Gastrocnemius medialis (tissue), 4 donors: ENCODE data around the gene IFT57. TPM values are rescaled to one million over a fixed set of nuclear protein-coding genes. Genes with fewer than 3 reads are reported as not detected.

Experiments used
- ATAC-seq, 2 donors: fragments of 150-250 bp; one replicate each; pipeline ENCODE4 v1.9.1; 2016
- DNase-seq, 2 donors: peaks; one replicate each; pipeline ENCODE4 v3.0.0-alpha.2; 2019
- H3K27ac ChIP-seq, 4 donors: fragments of 200-600 bp; sonication (generic); 1 replicate in 1 of 4; 2 replicates in 3 of 4; pipeline ENCODE4 v1.5.1; 2016 to 2018; ENCODE audit warnings: mild to moderate bottlenecking in 2 of 4, moderate library complexity in 1 of 4
- H3K27me3 ChIP-seq, 3 donors: fragments of 200-600 bp; sonication (generic) in 2 of 3; 1 replicate in 1 of 3; 2 replicates in 2 of 3; pipeline versions ENCODE4 v1.5.1 to v1.6.0; 2016 to 2019; ENCODE audit warnings: mild to moderate bottlenecking in 1 of 3, moderate library complexity in 1 of 3
- H3K36me3 ChIP-seq, 2 donors: fragments of 200-600 bp; sonication (generic) in 1 of 2; one replicate each; pipeline ENCODE4 v1.5.1; 2017 to 2018
- H3K4me1 ChIP-seq, 2 donors: fragments of 200-600 bp; sonication (generic) in 1 of 2; one replicate each; pipeline ENCODE4 v1.5.1; 2016 to 2017; ENCODE audit warnings: mild to moderate bottlenecking in 2 of 2
- H3K4me3 ChIP-seq, 4 donors: fragments of 200-600 bp; sonication (generic) in 3 of 4; 1 replicate in 1 of 4; 2 replicates in 3 of 4; pipeline ENCODE4 v1.5.1; 2016 to 2019; ENCODE audit warnings: mild to moderate bottlenecking in 2 of 4
- H3K9me3 ChIP-seq, 3 donors: fragments of 200-600 bp; sonication (generic) in 2 of 3; 1 replicate in 1 of 3; 2 replicates in 2 of 3; pipeline ENCODE4 v1.5.1; 2016 to 2019
- POLR2A ChIP-seq, 2 donors: fragments of 450-650 bp; IDR thresholded peaks; one replicate each; pipeline ENCODE4 v1.6.1; 2017; ENCODE audit warnings: antibody characterized with exemption in 2 of 2, mild to moderate bottlenecking in 2 of 2, moderate library complexity in 2 of 2
- in situ Hi-C, 4 donors: fragments of 200-750 bp; cut with MboI; loops; one replicate each; pipeline versions ENCODE4 v1.15.0 to v1.8.0; 2017; ENCODE audit warnings: low sequenced_read_pairs in 4 of 4
- intact Hi-C: fragments of 100-400 bp; cut with DNase I; formaldehyde crosslinking; loops from one replicate; pipeline ENCODE4 v1.15.1; 2023; ENCODE audit warnings: low total_unique reads
- total RNA-seq, 4 donors: library from RNA; depleted of rRNA; stranded (reverse); fragments of >200 nt; gene quantifications; one replicate each; pipeline versions ENCODE4 v1.1.0 to v1.2.3, GENCODE V29; 2016
- TF ChIP-seq, protein P1 (sequence below), 5 experiments: fragments of 450-650 bp in 3 of 5; fragments of 200-600 bp in 2 of 5; sonication (generic) in 2 of 5; IDR thresholded peaks in 4 of 5; conservative IDR thresholded peaks in 1 of 5; 1 replicate in 4 of 5; 2 replicates in 1 of 5; pipeline ENCODE4 v1.5.1; 2016 to 2019; ENCODE audit warnings: antibody characterized with exemption in 5 of 5, mild to moderate bottlenecking in 3 of 5, moderate library complexity in 3 of 5

Gene IFT57
- total RNA-seq, 4 donors from 2014 or later: 7.2 to 18.5 (median 10.7) TPM

DNA sequence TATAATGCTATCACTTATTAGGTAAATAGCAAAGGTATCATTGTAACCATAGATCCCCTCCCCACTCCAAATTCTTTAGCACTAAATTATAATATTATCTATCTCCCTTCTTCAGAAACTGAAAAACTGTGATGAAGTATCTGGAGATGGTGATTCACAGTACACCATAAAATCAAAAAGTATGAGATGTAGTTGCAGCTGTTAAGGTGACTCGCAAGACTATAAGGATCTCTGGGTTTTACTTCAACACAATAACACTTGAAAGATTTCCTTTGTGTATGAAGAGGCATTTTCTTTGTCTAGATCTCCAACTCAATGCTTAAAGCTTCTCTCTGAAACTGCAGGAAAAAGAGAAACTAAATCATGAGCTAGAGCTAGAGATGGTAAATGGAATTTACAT lies 46.9 kb downstream of the IFT57 start:
- intact Hi-C loops: no loop called here
- no peaks in the 10 kb centered on the region for H3K27me3 ChIP-seq
- H3K4me3 ChIP-seq: no peak overlapping the region
- no peaks in the 10 kb centered on the region for H3K4me1 ChIP-seq
- no peak for DNase-seq
- no peaks in the 10 kb centered on the region for H3K9me3 ChIP-seq
- H3K27ac ChIP-seq: no peak overlapping the region
- no peaks in the 10 kb centered on the region for H3K36me3 ChIP-seq
- no peak for TF ChIP-seq POLR2A (IDR thresholded peaks at IDR 0.05)
- TF ChIP-seq, protein P1, sequence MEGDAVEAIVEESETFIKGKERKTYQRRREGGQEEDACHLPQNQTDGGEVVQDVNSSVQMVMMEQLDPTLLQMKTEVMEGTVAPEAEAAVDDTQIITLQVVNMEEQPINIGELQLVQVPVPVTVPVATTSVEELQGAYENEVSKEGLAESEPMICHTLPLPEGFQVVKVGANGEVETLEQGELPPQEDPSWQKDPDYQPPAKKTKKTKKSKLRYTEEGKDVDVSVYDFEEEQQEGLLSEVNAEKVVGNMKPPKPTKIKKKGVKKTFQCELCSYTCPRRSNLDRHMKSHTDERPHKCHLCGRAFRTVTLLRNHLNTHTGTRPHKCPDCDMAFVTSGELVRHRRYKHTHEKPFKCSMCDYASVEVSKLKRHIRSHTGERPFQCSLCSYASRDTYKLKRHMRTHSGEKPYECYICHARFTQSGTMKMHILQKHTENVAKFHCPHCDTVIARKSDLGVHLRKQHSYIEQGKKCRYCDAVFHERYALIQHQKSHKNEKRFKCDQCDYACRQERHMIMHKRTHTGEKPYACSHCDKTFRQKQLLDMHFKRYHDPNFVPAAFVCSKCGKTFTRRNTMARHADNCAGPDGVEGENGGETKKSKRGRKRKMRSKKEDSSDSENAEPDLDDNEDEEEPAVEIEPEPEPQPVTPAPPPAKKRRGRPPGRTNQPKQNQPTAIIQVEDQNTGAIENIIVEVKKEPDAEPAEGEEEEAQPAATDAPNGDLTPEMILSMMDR (IDR thresholded peaks at IDR 0.05 in 4 of 5, conservative IDR thresholded peaks at IDR 0.05 in 1 of 5): no peak
- ATAC-seq: no peak
- in situ Hi-C loops: no loop called here

DNA sequence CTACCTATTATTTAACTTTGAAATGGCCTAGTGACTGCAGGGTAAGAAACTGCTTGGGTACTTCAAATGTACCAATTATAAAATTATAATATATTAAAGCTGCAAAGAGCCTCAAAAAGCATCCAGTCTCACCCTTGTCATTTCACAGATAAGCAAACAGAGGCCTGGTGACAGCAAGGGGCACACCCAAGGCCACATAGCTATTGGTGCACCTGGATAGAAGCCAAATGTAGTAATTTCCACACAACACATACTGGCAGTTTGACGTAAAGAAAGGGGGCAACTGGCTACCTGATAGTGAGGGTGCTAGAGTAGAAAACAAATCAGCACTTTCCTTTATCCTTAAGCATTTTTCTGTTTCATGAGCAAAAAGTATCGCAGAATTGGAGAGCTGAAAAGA lies 51.1 kb downstream of the IFT57 start:
- no peaks in the 10 kb centered on the region for H3K36me3 ChIP-seq
- no peaks in the 10 kb centered on the region for H3K9me3 ChIP-seq
- H3K27me3 ChIP-seq: no peaks in the 10 kb centered on the region
- H3K4me1 ChIP-seq: no peaks in the 10 kb centered on the region
- intact Hi-C loops: no loop called here
- no peak for TF ChIP-seq POLR2A (IDR thresholded peaks at IDR 0.05)
- no peak overlapping the region for H3K27ac ChIP-seq
- in situ Hi-C loops: no loop called here
- H3K4me3 ChIP-seq: no peak overlapping the region
- DNase-seq (no peak), ATAC-seq (no peak)

DNA sequence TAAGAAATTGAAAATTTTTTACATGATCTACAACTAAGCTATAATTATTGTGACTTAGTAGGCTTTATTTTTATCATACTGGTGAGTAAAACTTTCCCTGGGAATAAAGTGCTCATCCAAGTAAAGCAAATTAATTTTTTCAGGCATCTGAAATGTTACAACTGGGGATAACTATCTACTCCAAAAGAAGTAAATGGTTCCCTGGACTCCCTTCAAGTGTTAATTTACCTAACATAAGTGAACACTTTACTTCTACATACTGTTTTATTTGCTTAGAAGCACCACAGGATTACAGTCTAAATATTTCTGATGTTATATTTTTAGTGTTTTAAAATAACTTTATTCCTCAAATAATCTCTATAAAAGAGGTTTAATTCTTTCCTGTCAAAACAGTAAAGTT lies 57.8 kb downstream of the IFT57 start:
- H3K27me3 ChIP-seq: no peaks in the 10 kb centered on the region
- DNase-seq: no peak
- ATAC-seq: no peak
- no peaks in the 10 kb centered on the region for H3K4me1 ChIP-seq
- intact Hi-C loops (no loop called here), in situ Hi-C loops (no loop called here)
- H3K36me3 ChIP-seq: peaks cover 0 to 14% of the 10 kb centered on the region in 2 donors
- TF ChIP-seq, protein P1 (IDR thresholded peaks at IDR 0.05 in 4 of 5, conservative IDR thresholded peaks at IDR 0.05 in 1 of 5): no peak
- no peak for TF ChIP-seq POLR2A (IDR thresholded peaks at IDR 0.05)
- H3K27ac ChIP-seq: no peak overlapping the region
- H3K4me3 ChIP-seq: no peak overlapping the region
- H3K9me3 ChIP-seq: no peaks in the 10 kb centered on the region

GRCh38 chr3:108159865-108160264 lies 62.4 kb downstream of the IFT57 start:
- H3K9me3 ChIP-seq: no peaks in the 10 kb centered on the region
- no peaks in the 10 kb centered on the region for H3K27me3 ChIP-seq
- DNase-seq (no peak), ATAC-seq (no peak)
- no peak overlapping the region for H3K27ac ChIP-seq
- TF ChIP-seq, protein P1 (IDR thresholded peaks at IDR 0.05 in 4 of 5, conservative IDR thresholded peaks at IDR 0.05 in 1 of 5): no peak
- no peak for TF ChIP-seq POLR2A (IDR thresholded peaks at IDR 0.05)
- H3K4me1 ChIP-seq: no peaks in the 10 kb centered on the region
- in situ Hi-C loops: no loop called here
- no peak overlapping the region for H3K4me3 ChIP-seq
- peaks cover 0 to 8% of the 10 kb centered on the region in 2 donors for H3K36me3 ChIP-seq
- intact Hi-C loops: no loop called here

GRCh38 chr3:108159105-108159504 lies 63.1 kb downstream of the IFT57 start:
- in situ Hi-C loops (no loop called here), intact Hi-C loops (no loop called here)
- H3K9me3 ChIP-seq: no peaks in the 10 kb centered on the region
- no peaks in the 10 kb centered on the region for H3K4me1 ChIP-seq
- no peak overlapping the region for H3K4me3 ChIP-seq
- TF ChIP-seq, protein P1 (IDR thresholded peaks at IDR 0.05 in 4 of 5, conservative IDR thresholded peaks at IDR 0.05 in 1 of 5): no peak
- no peak for TF ChIP-seq POLR2A (IDR thresholded peaks at IDR 0.05)
- DNase-seq (no peak), ATAC-seq (no peak)
- H3K36me3 ChIP-seq: peaks cover 0 to 8% of the 10 kb centered on the region in 2 donors
- no peaks in the 10 kb centered on the region for H3K27me3 ChIP-seq
- H3K27ac ChIP-seq: no peak overlapping the region
